Breast epithelium (tissue), 4 donors: Measurements from ENCODE around the gene ACAT2. TPM values are rescaled to one million over a fixed set of nuclear protein-coding genes. Genes with fewer than 3 reads are reported as not detected.
A peak's percentile ranks its signal among the peaks of the same experiment; 100 is the strongest.

Source experiments
- DNase-seq, 2 donors: peaks; one replicate each; pipeline ENCODE4 v3.0.0-alpha.2; 2019; ENCODE audit warnings: low spot score in 2 of 2
- H3K27ac ChIP-seq, 2 donors: fragments of 200-600 bp; sonication (generic) in 1 of 2; one replicate each; pipeline ENCODE4 v1.5.1; 2016 to 2019; ENCODE audit warnings: mild to moderate bottlenecking in 1 of 2
- H3K27me3 ChIP-seq, 2 donors: fragments of 200-600 bp; sonication (generic) in 1 of 2; one replicate each; pipeline versions ENCODE4 v1.5.1 to v1.6.0; 2017 to 2019; ENCODE audit warnings: control low read depth in 1 of 2, mild to moderate bottlenecking in 1 of 2
- H3K36me3 ChIP-seq: fragments of 200-600 bp; one replicate; pipeline ENCODE4 v1.5.1; 2019
- H3K4me1 ChIP-seq, 2 donors: fragments of 200-600 bp; sonication (generic); one replicate each; pipeline ENCODE4 v1.5.1; 2016 to 2019; ENCODE audit warnings: control low read depth in 1 of 2
- H3K4me3 ChIP-seq, 3 donors: fragments of 200-600 bp; sonication (generic); 1 replicate in 2 of 3; 2 replicates in 1 of 3; pipeline ENCODE4 v1.5.1; 2016 to 2019; ENCODE audit warnings: mild to moderate bottlenecking in 3 of 3, moderate library complexity in 2 of 3
- H3K9me3 ChIP-seq, 2 donors: fragments of 200-600 bp; sonication (generic) in 1 of 2; one replicate each; pipeline ENCODE4 v1.5.1; 2016 to 2019; ENCODE audit warnings: control low read depth in 1 of 2
- CTCF ChIP-seq, 3 donors: fragments of 450-650 bp; IDR thresholded peaks; one replicate each; pipeline ENCODE4 v1.5.1; 2016 to 2017; ENCODE audit warnings: antibody characterized with exemption in 3 of 3, mild to moderate bottlenecking in 3 of 3, moderate library complexity in 3 of 3
- POLR2A ChIP-seq: fragments of 450-650 bp; IDR thresholded peaks from one replicate; pipeline ENCODE4 v1.6.1; 2016; ENCODE audit warnings: antibody characterized with exemption, mild to moderate bottlenecking, moderate library complexity
- POLR2AphosphoS5 ChIP-seq, 3 donors: sonication (generic); formaldehyde crosslinking; IDR thresholded peaks; one replicate each; pipeline ENCODE4 v1.6.1; 2017; ENCODE audit warnings: antibody characterized with exemption in 3 of 3
- intact Hi-C: fragments of 100-400 bp; cut with DNase I; formaldehyde crosslinking; loops from one replicate; pipeline ENCODE4 v1.15.1; 2023; ENCODE audit warnings: low total_unique reads
- total RNA-seq, 3 donors: library from RNA; depleted of rRNA; stranded (reverse); fragments of >200 nt; gene quantifications; one replicate each; pipeline ENCODE4 v1.1.0, GENCODE V29; 2016

Gene ACAT2
- total RNA-seq, 3 donors from 2014 or later: 9.4 to 10.5 (median 10.1) TPM

DNA sequence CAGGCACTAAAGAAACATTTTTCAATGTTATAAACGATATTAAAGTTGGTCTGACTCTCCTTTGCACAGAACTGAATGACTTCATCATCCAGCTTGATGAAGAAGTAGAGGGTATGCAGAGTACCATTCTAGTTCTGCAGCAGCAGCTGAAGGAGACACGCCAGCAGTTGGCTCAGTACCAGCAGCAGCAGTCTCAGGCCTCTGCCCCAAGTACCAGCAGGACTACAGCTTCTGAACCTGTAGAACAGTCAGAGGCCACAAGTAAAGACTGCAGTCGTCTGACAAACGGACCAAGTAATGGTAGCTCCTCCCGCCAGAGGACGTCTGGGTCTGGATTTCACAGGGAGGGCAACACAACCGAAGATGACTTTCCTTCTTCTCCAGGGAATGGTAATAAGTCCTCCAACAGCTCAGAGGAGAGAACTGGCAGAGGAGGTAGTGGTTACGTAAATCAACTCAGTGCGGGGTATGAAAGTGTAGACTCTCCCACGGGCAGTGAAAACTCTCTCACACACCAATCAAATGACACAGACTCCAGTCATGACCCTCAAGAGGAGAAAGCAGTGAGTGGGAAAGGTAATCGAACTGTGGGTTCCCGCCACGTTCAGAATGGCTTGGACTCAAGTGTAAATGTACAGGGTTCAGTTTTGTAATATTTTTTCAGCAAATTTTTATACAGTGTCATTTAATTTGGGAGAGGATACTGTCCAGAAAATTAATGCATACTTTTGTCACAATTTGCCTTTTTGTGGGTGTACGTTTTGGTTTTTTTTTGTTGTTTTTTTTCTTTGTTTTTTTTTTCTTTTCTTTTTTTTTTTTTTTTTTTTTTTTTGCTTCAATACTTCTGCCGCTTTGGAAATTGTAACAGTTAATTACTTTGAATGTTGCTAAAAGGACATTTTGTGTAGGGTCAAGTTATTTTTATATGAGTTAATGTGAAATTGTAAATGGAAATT is 6.6 kb upstream of the ACAT2 start:
- intact Hi-C loops: no loop called here
- peaks cover 0 to 4% of the 10 kb centered on the region in 2 donors for H3K4me1 ChIP-seq
- TF ChIP-seq POLR2AphosphoS5 (IDR thresholded peaks at IDR 0.05): no peak
- no peak for TF ChIP-seq POLR2A
- no peak for TF ChIP-seq CTCF (IDR thresholded peaks at IDR 0.05)
- peaks cover 6% of the 10 kb centered on the region for H3K36me3 ChIP-seq
- DNase-seq: no peak
- no peak overlapping the region for H3K27ac ChIP-seq
- H3K27me3 ChIP-seq: no peaks in the 10 kb centered on the region
- H3K4me3 ChIP-seq: no peak overlapping the region
- H3K9me3 ChIP-seq: no peaks in the 10 kb centered on the region

GRCh38 chr6:159756508-159756907 is 5.3 kb upstream of the ACAT2 start:
- Histone ChIP-seq H3K9me3 (no peaks in the 10 kb centered on the region), H3K27ac (no peak overlapping the region), H3K4me1 (peaks cover 0 to 4% of the 10 kb centered on the region in 2 donors), H3K4me3 (no peak overlapping the region), H3K36me3 (peaks cover 6% of the 10 kb centered on the region), H3K27me3 (no peaks in the 10 kb centered on the region)
- DNase-seq: no peak
- intact Hi-C loops: no loop called here
- TF ChIP-seq CTCF (IDR thresholded peaks at IDR 0.05) (no peak), POLR2A (no peak), POLR2AphosphoS5 (IDR thresholded peaks at IDR 0.05) (no peak)

DNA sequence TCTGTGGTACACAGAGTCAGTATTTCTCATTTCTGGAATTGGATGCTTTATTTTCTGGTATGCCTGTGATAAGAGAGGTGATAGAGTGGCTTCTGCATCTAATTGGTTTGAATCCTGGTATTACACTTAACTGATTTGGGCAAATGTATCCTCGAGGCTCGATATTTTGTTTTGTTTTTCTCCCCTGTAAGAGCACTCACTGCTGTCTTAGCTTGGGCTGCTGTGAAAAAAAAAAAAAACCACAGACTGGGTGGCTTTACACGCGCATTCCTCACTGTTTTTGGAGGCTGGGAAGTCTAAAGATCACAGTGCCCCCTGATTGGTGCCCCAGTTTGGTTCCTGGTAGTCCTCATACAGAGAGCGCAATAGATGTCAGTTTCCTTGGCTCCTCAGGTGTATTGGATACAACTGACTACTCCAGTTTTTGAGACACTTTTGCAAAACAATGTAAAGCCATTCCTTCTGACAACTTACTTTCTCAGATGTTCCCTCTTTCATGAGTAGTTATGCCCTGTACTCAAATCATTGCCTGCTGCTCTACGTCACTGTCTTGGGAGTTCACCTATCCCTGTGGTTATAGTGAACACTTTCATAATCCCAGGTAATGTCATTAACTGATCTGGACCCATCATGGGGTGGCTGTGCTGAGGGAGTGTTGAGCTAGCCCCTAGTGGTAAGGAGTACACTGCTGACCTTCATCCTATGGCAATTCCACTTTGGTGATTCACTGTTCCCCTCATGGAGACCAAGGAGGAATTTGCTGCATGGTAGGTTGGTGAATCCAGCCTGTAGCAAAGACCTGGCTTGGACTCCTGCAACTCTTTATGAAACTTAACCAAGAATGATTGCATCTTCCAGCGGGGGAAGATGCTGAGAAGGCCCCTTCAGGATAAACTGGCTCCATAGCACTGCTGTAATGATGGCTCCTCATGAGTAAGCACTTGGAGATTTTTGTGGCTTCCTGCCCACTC is 3.5 kb upstream of the ACAT2 start:
- no peak for DNase-seq
- intact Hi-C loops: no loop called here
- no peaks in the 10 kb centered on the region for H3K9me3 ChIP-seq
- H3K4me3 ChIP-seq: no peak overlapping the region
- H3K27me3 ChIP-seq: no peaks in the 10 kb centered on the region
- H3K27ac ChIP-seq: peak overlapping the region in 1 of 2 donors; percentile 33
- peaks cover 4% of the 10 kb centered on the region for H3K36me3 ChIP-seq
- no peak for TF ChIP-seq POLR2A
- no peak for TF ChIP-seq CTCF (IDR thresholded peaks at IDR 0.05)
- no peak for TF ChIP-seq POLR2AphosphoS5 (IDR thresholded peaks at IDR 0.05)
- H3K4me1 ChIP-seq: peaks cover 0 to 4% of the 10 kb centered on the region in 2 donors

DNA sequence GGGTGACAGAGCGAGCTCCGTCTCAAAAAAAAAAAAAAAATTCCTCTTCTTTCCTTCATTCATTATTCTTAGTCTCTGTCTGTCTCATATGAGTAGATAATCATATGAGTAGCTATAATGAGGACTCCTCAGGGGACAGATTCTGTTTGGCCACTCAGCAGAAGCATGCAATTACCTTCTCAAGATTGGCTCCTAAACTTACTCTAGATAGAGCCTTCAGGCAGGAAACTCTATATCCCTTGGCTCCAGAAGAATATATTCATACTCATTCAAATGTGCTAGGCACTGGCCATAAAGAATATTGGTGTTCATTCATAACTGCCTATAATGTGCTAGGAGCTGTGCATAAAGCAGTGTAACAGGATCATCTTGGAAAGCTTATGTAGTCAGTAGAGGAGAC is 2.2 kb upstream of the ACAT2 start:
- no peak for DNase-seq
- Histone ChIP-seq H3K9me3 (no peaks in the 10 kb centered on the region), H3K4me3 (no peak overlapping the region), H3K27me3 (no peaks in the 10 kb centered on the region), H3K27ac (no peak overlapping the region), H3K36me3 (no peaks in the 10 kb centered on the region), H3K4me1 (no peaks in the 10 kb centered on the region)
- TF ChIP-seq POLR2A: no peak
- no peak for TF ChIP-seq POLR2AphosphoS5 (IDR thresholded peaks at IDR 0.05)
- no peak for TF ChIP-seq CTCF (IDR thresholded peaks at IDR 0.05)
- intact Hi-C loops: no loop called here
